ENCODE results near the gene ZNF322.
A peak's percentile ranks its signal among the peaks of the same experiment; 100 is the strongest.
"Not testable (repeated sequence)": the region's sequence is repeated elsewhere in the genome, so short reads cannot be mapped to it uniquely, and the experiment has no call there.

Gene ZNF322, protein sequence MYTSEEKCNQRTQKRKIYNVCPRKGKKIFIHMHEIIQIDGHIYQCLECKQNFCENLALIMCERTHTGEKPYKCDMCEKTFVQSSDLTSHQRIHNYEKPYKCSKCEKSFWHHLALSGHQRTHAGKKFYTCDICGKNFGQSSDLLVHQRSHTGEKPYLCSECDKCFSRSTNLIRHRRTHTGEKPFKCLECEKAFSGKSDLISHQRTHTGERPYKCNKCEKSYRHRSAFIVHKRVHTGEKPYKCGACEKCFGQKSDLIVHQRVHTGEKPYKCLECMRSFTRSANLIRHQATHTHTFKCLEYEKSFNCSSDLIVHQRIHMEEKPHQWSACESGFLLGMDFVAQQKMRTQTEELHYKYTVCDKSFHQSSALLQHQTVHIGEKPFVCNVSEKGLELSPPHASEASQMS

GRCh38 chr6:26659042-26659999 lies at the start of gene ZNF322:
ZNF322 (minus strand) TSS chr6:26659746; CDS start chr6:26638553, 21,193 bp downstream.
- DNase-seq = peak; percentile 96

GRCh38 chr6:26705780-26706179 lies 46.2 kb upstream of the ZNF322 start:
- DNase-seq = not testable (repeated sequence)

- DNase-seq = not testable (repeated sequence)
Observed at GRCh38 chr6:26705352-26705751, 45.8 kb upstream of the ZNF322 start.

- DNase-seq = not testable (repeated sequence)
Observed at GRCh38 chr6:26701023-26701747, 41.6 kb upstream of the ZNF322 start.

DNA sequence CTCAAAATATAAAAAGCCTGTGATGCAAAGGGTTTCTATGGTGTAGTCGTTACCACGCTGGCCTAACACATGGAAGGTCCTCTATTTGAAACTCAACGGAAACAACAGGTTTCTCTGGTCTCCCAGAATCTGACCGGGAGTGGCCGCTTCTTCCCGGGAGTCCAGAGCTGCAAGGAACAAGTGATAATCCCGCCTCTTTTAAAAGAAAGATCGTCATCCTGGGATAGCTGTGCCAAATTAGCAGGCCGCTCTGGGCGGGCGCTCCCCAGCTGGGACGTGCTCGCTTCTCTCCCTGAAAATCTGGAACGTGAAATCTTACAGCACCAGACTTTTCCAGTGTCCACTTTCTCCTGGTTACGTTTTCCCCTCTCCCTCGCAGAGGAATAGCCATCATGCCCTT lies 38.0 kb upstream of the ZNF322 start:
- not testable (repeated sequence) for DNase-seq

DNA sequence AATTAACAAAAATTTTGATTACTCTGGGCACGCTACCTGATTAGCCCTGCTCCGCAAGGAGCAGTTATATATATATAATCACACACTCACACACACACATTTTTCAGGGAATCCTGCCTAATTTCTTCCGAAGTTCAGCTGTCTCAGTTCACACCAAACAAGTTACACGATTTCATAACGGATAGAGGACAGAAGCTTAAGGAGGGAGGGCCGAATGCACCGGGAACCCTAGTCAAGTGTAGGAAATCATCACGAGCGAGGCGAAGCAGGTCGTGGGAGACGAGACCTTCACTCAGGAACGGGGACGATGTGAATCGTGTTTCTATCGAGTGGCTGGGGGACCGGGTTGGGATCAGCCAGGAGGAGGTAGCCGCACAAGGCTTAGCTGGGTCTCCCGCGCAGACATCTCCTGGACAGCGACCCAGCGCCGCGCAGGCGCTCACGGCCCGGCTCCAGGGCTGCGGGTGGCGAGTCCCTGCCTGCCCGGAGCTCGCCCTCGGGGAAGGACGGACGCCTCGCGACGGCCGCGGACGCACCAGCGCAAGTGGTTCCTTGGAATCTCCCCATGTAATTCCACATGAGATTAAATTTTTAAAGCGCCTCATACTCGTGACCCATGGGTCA lies 29.9 kb upstream of the ZNF322 start:
- DNase-seq = not testable (repeated sequence)

DNA sequence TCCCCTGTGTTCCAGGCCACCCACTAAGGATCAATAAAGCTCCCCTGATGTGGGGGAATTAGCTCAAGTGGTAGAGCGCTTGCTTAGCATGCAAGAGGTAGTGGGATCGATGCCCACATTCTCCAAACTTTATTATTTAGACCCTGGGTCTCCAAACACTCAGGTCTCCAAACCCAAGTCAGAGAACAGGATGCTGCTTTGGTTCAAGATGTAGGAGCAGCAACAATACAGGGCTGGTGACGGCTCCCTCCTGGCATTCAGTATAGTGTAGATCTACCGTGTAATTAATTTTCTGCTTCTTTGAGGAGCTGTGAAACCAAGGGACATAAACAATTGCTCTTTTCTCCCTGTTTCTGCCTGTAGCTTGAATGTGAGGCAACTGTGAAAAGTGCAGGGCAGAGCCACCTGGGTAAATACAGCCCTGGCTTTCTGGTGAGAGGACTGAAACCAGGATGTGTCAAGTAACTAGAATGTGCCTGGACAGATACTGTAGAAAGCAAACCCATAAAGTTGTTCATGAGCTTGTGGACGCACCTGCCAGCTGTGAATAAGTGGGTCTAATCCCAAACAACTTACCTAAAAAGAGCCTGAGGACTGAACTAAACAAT lies 23.0 kb upstream of the ZNF322 start:
- not testable (repeated sequence) for DNase-seq

DNA sequence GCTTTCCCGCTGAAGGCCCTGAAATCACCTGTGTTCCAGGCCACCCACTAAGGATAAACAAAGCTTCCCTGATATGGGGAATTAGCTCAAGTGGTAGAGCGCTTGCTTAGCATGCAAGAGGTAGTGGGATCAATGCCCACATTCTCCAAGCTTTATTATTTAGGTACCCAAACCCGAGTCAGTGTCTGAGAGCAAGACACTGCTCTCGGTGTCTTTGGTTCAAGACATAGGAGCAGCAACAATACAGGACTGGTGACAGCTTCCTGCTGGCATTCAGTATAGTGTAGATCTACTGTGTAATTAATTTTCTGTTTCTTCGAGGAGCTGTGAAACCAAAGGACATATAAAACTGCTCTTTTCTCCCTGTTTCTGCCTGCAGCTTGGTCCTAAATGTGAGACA lies 13.7 kb upstream of the ZNF322 start:
- not testable (repeated sequence) for DNase-seq

- DNase-seq = not testable (repeated sequence)
Observed at GRCh38 chr6:26670558-26670957, 11.0 kb upstream of the ZNF322 start.

GRCh38 chr6:26670003-26670402 lies 10.5 kb upstream of the ZNF322 start:
- not testable (repeated sequence) for DNase-seq

- no peak for DNase-seq
Observed at GRCh38 chr6:26660000-26660361, 435 bp upstream of the ZNF322 start.

DNA sequence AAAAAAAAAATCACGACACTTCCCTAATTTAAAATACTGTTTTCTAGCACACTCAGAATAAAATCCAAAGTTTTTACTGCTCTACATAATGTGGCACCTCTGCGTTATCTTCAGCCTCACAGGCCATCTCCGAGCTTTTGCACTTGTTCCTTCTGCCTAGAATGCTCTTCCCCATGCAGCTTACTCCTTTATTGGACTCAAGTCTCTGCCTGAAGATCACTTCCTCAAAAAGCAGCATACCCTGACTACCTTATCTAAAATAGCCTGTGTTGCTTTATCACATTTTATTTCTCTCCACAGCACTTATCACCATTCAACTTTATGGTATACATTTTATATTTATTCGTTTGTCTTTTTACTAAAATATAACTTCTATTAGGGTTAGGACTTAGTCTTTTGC lies 2.3 kb downstream of the ZNF322 start:
- DNase-seq = no peak

DNA sequence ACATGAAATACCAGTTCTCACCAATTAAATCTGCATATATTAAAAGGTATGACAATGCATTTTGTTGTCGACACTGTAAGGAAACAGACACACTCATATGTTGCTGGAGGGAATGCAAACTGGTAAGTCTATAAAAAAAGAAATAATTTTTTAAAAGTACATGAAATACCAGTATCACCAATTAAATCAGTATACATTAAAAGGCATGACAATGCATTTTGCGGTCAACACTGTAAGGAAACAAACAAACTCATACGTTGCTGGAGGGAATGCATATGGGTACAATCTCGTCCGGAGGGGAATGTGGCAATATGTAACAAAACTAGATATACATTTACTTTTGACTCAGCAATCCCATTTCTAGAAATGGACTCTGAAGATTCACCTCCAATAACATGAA lies 6.5 kb downstream of the ZNF322 start:
- DNase-seq = no peak

DNA sequence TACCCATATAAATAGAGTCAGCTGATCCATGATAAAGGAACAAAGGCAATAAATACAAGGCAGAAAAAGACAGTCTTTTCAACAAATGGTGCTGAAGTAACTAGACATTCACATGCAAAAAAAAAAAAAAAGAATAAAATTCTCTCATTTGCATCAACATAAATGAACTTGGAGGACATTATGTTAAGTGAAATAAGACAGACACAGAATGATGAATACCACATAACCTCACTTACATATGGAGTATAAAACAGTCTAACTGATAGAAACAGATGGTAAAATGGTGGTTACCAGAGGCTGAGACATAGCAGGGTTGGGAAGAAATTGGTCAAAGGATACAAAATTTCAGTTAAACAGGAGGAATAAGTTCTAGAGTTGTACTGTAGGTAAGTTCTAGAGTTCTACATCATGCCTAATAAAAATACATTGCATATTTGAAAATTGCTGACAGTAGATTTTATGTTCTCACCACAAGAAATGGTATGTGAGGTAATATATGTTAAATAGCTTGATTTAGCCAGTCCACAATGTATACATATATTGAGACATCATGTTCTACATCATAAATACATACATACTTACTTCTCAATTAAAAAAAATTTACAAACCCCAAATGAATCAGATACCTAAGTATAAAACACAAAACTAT lies 8.3 kb downstream of the ZNF322 start:
- DNase-seq = no peak

GRCh38 chr6:26646074-26646473 lies 13.5 kb downstream of the ZNF322 start:
- no peak for DNase-seq

DNA sequence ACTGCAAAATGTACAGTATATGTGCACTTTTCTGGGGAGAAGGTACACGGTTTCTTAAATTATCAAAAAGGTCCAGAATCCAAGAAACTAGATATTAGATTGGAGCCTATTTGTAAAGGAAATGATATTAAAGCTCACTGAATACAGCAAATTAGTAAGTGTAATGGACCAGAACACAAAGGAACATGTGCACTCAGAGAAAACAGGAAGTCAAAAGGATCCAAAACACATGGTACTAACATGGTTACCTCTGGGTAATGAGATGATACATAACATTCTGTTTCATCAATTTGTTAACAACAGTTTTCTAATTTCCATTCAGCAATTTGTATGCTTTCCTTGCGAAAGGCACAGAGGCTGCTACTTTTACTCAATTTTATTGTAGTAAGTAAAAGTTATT lies 18.7 kb downstream of the ZNF322 start:
- DNase-seq = no peak

- no peak for DNase-seq
Observed at GRCh38 chr6:26629359-26629758, 30.2 kb downstream of the ZNF322 start.

DNA sequence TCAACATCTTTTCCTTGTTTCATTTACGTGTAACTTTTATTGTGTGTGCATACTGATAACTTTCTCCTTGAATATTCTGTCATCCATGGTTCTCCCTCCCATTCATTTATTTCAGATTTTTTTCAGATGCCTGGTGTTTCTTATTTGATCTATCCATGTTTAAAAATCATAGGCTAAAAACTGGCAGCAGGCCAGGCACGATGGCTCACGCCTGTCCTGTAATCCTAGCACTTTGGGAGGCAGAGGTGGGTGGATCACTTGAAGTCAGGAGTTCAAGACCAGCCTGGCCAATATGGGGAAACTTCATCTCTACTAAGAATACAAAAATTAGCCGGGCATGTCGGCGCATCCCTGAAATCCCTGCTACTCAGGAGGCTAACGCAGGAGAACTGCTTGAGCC lies 31.7 kb downstream of the ZNF322 start:
- DNase-seq = no peak

- no peak for DNase-seq
Observed at GRCh38 chr6:26624557-26624956, 35.0 kb downstream of the ZNF322 start.

- DNase-seq = no peak
Observed at GRCh38 chr6:26623339-26623859, 36.1 kb downstream of the ZNF322 start.

All from DMS53 (cell line).